ES-I3 (cell line): ENCODE results near the gene DEFB119.
"Not testable (repeated sequence)": the region's sequence is repeated elsewhere in the genome, so short reads cannot be mapped to it uniquely, and the experiment has no call there.

Source experiments
- H3K36me3 ChIP-seq: 2 replicates; pipeline ENCODE4 v1.6.1; 2013; ENCODE audit warnings: mild to moderate bottlenecking, low read length, control low read depth, moderate library complexity; ENCODE audit not compliant: insufficient read depth
- H3K4me1 ChIP-seq: 2 replicates; pipeline ENCODE4 v1.6.1; 2013; ENCODE audit warnings: mild to moderate bottlenecking, control low read depth, low read length; ENCODE audit not compliant: insufficient read depth
- H3K9ac ChIP-seq: 2 replicates; pipeline ENCODE4 v1.6.1; 2013; ENCODE audit warnings: low read depth, mild to moderate bottlenecking, low read length, moderate library complexity
- H3K9me3 ChIP-seq: 2 replicates; pipeline ENCODE4 v1.6.1; 2013; ENCODE audit warnings: mild to moderate bottlenecking, low read length, moderate library complexity; ENCODE audit not compliant: control insufficient read depth, insufficient read depth

DEFB119 gene, protein sequence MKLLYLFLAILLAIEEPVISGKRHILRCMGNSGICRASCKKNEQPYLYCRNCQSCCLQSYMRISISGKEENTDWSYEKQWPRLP

DNA sequence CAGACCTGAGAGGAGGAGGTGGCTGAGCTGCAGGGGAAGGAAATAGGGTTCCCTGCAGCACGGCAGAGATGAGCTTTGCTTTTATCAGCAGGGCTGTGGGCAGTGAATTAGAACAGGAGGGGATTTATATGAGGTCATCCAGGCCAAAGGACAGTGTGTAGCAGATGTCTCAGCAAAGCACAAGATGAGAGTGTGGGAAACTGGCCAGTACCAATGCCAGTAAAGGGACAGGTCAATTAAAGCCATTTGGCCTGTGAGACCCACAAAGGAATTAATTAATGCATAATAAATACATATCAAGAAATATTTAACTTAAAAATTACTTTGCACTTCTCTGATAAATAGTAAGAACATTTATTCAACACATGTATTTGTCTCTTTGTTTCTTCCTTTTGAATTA lies at the start of gene DEFB119:
Gene DEFB119 (minus strand): TSS at position 101 of the 400 bp plus-strand sequence. CDS start 107 bp downstream, outside the sequence.
- H3K4me1 ChIP-seq: no peaks in the 10 kb centered on the region
- H3K9ac ChIP-seq: no peak within 1 kb of the TSS
- no peaks in the 10 kb centered on the region for H3K36me3 ChIP-seq
- no peaks in the 10 kb centered on the region for H3K9me3 ChIP-seq

DNA sequence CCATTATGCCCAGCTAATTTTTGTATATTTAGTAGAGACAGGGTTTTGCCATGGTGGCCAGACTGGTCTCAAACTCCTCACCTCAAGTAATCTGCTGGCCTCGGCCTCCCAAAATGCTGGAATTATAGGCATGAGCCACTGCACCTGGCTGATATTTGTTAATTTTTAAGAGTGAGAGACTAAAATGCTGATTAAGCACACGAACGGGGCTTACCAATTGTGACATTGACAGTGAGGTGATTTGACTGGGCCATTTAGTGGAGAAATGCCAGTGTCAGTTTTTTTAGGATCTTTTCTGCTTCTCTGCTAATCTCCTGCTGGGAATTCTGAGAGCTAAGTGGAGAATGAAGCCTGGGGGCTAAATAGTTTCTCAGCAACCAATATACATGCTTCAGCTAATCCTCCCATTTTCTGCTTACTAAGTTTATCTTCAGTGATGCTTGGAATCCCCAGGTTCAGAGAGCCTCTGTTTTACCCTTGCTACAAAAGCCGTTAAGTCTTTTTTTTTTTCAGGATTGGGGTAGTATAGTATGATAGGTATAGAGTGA lies 40.3 kb upstream of the DEFB119 start:
- H3K9me3 ChIP-seq: no peaks in the 10 kb centered on the region
- H3K36me3 ChIP-seq: no peaks in the 10 kb centered on the region
- no peaks in the 10 kb centered on the region; the same call in 1 of the 2 replicates for H3K4me1 ChIP-seq
- H3K9ac ChIP-seq: no peak overlapping the region

DNA sequence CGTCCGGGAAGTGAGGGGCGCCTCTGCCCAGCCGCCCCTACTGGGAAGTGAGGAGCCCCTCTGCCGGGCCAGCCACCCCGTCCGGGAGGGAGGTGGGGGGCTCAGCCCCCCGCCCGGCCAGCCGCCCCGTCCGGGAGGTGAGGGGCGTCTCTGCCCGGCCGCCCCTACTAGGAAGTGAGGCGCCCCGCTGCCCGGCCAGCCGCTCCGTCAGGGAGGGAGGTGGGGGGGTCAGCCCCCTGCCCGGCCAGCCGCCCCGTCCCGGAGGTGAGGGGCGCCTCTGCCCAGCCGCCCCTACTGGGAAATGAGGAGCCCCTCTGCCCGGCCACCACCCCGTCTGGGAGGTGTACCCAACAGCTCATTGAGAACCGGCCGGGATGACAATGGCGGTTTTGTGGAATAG lies 37.2 kb upstream of the DEFB119 start:
- not testable (repeated sequence) for H3K9me3 ChIP-seq, H3K4me1 ChIP-seq, H3K36me3 ChIP-seq, H3K9ac ChIP-seq

DNA sequence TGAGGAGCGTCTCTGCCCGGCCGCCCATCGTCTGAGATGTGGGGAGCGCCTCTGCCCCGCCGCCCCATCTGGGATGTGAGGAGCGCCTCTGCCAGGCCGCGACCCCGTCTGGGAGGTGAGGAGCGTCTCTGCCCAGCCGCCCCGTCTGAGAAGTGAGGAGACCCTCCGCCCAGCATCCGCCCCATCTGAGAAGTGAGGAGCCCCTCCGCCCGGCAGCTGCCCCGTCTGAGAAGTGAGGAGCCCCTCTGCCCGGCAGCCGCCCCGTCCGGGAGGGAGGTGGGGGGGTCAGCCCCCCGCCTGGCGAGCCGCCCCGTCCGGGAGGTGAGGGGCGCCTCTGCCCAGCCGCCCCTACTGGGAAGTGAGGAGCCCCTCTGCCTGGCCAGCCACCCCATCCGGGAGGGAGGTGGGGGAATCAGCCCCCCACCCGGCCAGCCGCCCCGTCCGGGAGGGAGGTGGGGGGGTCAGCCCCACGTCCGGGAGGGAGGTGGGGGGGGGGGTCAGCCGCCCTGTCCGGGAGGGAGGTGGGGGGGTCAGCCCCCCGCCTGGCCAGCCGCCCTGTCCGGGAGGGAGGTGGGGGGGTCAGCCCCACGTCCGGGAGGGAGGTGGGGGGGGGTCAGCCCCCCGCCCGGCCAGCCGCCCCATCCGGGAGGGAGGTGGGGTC lies 36.6 kb upstream of the DEFB119 start:
- H3K9me3 ChIP-seq, H3K36me3 ChIP-seq, H3K9ac ChIP-seq, H3K4me1 ChIP-seq: not testable (repeated sequence)

DNA sequence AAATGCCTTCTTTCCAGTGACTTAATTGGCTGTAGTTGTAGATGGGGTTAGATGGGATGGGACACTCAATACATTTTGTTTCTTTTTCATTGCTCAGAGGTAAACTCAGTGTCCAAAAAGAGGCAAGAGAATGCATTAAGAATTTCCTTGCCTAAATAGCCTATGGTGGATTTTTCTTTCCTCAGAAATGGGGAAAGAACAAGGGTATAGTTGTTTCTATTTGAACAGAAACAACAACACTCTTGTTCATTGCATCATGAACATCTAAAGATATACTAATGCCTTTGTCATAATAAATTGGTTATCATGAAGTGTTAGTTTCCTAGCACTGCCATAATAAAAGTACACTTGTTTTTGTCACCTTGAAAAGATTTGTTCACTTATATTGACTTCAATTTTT lies 35.4 kb upstream of the DEFB119 start:
- no peaks in the 10 kb centered on the region for H3K4me1 ChIP-seq
- H3K9me3 ChIP-seq: no peaks in the 10 kb centered on the region
- H3K36me3 ChIP-seq: no peaks in the 10 kb centered on the region
- H3K9ac ChIP-seq: no peak overlapping the region

DNA sequence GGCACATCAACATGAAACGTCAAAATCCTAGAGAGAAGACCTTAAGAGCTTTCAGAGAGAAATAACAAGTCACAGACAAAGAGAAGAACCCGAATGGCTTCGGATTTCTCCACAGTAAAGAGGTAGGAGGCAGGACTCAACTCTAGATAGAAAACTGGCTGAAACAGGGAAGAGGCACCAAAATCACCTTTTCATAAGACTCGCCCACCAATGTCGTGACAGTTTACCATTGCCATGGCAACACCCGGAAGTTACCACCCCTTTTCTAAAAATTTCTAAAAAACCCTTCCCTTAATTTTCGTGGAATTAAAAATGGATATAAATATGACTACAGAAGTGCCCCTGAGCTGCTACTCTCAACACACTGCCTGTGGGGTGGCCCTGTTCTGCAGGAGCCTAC lies 27.9 kb upstream of the DEFB119 start:
- H3K9me3 ChIP-seq: no peaks in the 10 kb centered on the region
- no peak overlapping the region for H3K9ac ChIP-seq
- H3K4me1 ChIP-seq: no peaks in the 10 kb centered on the region

DNA sequence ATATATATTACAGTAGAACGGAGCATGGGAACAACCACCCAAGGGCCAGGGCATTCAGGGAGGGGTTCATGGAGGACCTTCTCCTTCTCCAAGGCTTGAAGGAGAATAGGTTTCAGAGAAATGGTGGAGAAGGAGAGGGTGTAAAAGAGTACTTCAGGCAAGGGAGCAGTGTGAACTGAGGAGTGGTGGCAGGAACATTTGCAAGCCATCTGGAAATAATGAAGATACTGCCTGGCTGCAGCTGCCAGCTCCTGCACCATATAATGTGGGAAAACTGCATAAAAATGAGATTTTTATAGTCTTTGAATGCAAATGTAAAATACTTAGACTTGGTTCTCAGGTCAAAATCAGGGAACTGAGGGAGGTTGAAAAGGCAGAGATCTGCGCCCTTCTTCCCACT lies 25.3 kb upstream of the DEFB119 start:
- Histone ChIP-seq H3K9ac (no peak overlapping the region), H3K4me1 (no peaks in the 10 kb centered on the region), H3K9me3 (no peaks in the 10 kb centered on the region), H3K36me3 (no peaks in the 10 kb centered on the region)

More for the DNA sequence above, 27.9 kb upstream of the DEFB119 start:
- H3K36me3 ChIP-seq: no peaks in the 10 kb centered on the region

DNA sequence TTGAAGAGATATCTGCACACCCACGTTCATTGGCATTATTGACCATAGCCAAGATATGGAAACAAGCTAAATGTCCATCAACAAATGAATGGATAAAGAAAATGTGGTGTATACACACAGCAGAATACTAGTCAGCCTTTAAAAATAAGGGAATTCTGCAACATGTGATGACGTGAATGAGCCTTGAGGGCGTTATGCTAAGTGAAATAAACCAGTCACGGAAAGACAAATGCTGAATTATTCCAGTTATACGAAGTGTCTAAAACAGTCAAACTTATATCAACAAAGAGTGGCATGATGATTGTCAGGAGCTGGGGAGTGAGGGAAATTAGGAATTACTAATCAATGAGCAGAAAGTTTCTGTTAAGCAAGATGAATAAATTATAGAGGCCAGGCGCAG lies 24.0 kb upstream of the DEFB119 start:
- Histone ChIP-seq H3K9ac (no peak overlapping the region), H3K4me1 (no peaks in the 10 kb centered on the region), H3K36me3 (no peaks in the 10 kb centered on the region), H3K9me3 (no peaks in the 10 kb centered on the region)

DNA sequence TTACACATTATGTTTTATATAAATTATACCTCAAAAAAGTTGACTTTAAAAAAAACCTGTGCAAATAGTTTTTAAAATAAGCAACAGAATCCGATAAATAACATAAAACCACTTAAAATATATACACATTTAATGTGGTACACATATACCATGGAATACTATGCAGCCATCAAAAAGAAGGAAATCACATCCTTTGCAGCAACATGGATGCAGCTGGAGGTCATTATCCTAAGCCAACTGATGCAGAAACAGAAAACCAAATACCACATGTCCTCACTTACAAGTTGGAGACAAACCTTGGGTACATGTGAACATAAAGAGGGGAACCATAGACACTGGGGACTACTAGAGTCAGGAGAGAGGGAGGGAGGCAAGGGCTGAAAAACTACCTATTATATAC lies 19.6 kb upstream of the DEFB119 start:
- Histone ChIP-seq H3K4me1 (no peaks in the 10 kb centered on the region), H3K36me3 (no peaks in the 10 kb centered on the region), H3K9me3 (no peaks in the 10 kb centered on the region), H3K9ac (no peak overlapping the region)

DNA sequence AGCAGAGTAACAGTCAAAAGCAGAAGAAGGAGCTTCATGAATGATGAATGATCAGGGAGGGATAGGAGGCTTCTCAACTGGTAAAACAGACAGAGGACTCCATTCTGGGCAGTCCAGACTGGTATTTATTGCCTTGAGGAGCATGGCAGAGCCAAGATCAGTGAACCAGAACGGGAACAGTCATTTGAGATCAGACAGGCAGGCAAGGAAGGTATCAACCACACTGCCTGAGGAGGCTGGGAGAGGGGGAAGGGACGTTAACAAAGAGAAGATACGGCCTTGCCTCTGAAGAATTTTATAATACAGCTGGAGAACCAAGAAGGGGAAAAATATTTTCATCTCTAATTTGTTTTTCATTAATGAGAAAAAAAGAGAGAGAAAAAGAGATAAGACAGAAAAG lies 15.7 kb upstream of the DEFB119 start, which contains the start of gene DEFB121:
Gene DEFB121 (minus strand): TSS at position 101 of the 400 bp plus-strand sequence. CDS start 63 bp downstream, at position 38.
- no peaks in the 10 kb centered on the region for H3K9me3 ChIP-seq

DNA sequence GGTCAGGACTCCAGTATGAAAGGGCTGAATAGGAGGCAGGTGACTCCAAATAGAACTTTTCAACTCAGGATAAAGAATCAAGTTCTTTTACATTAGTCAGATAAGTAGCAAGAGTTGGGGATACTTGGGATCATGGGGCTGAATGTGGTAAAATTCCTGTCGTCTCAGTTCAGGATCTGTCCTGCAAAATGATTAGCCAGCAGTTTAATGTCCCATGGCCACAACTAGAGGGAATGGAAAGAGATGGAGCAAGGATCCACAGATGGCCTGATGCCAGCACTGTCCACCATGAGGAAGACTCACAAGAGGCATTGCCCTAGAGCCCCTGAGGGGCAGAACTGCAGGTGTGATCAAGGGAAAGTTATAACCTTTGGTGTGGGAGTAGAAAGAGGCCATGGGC lies 13.5 kb upstream of the DEFB119 start:
- no peak overlapping the region for H3K9ac ChIP-seq
- H3K4me1 ChIP-seq: no peaks in the 10 kb centered on the region
- H3K36me3 ChIP-seq: no peaks in the 10 kb centered on the region
- H3K9me3 ChIP-seq: no peaks in the 10 kb centered on the region

More for the DNA sequence above, 15.7 kb upstream of the DEFB119 start, which contains the start of gene DEFB121:
- no peak within 1 kb of the TSS for H3K9ac ChIP-seq
- H3K4me1 ChIP-seq: no peaks in the 10 kb centered on the region
- no peaks in the 10 kb centered on the region for H3K36me3 ChIP-seq

DNA sequence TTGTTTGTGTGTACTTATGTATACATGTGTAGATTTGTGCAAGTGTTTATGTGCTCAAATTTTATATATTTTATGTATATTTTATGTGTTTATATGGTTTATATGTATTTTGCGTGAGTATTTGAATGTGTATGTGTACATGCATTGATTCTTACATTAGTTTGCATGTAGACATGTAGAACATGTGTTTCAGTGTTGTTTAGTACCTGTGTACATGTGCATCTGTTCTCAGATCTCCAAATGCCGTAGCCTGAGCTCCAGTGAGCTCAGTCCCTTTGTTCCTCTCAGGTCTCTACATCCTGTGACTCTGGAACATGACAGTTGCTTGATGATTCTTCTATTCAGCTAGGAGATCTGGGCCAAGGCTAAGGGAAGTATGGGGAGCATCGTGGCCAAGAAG lies 4.5 kb upstream of the DEFB119 start:
- Histone ChIP-seq H3K4me1 (no peaks in the 10 kb centered on the region), H3K9ac (no peak overlapping the region), H3K36me3 (no peaks in the 10 kb centered on the region), H3K9me3 (no peaks in the 10 kb centered on the region)

DNA sequence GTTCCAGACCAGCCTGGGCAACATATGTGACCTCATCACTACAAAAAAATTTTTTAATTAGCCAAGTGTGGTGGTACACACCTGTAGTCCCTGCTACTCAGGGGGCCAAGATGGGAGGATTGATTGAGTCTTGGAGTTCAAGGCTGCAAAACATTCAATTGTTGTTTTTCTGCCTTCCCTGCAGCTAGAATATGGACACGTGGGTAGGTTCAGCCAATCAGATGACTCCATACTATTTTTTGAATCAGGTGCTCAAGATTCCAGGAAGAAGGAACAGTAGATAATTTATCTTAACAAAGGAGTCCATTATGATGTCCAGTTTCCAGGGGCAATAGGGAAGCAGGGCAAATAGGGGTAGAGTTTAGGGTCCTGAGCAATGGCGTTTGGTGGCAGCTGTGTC lies 2.4 kb upstream of the DEFB119 start:
- no peaks in the 10 kb centered on the region for H3K4me1 ChIP-seq
- no peaks in the 10 kb centered on the region for H3K9me3 ChIP-seq
- no peaks in the 10 kb centered on the region for H3K36me3 ChIP-seq
- no peak overlapping the region for H3K9ac ChIP-seq

DNA sequence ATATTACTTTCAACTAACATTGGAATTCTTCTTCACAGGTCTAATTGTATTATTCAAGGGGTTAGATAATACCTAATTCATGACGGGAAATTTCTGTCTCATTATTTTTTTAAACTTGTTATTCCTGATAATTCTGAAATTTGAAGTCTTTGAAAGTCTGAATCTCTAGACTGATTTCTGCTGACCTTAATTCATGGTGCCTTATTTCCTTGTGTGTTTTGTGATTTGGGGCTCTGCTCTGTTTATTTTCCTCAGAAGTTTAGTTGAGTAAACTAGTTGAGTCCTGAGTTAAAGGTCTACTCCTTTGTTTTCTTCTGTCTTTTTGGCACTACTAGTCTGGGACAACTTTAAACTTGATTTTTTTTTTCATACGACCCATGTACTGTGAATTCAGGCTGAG lies 16.0 kb downstream of the DEFB119 start:
- no peaks in the 10 kb centered on the region for H3K4me1 ChIP-seq
- no peak overlapping the region for H3K9ac ChIP-seq
- H3K9me3 ChIP-seq: no peaks in the 10 kb centered on the region
- no peaks in the 10 kb centered on the region for H3K36me3 ChIP-seq

DNA sequence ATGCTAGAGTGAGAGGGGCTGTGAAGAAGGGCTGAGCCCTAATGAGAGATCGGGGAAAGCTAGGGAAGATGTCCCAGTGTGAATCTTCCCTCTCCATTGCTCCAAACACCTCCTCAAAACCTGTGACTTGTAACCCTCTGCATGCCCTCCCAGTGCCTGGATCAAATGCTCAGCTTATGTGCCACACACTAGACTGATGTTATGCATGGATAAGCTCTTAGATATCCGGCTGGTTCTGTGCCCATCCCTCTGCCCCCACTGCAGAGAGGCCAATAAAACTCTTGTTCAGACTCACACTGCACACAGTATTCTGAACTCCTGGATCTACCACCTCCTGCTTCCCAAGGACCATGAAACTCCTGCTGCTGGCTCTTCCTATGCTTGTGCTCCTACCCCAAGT lies 22.1 kb downstream of the DEFB119 start, which contains the start of gene DEFB118:
Gene DEFB118 (plus strand): TSS at position 301 of the 400 bp plus-strand sequence. CDS start 50 bp downstream, at position 351.
- H3K9ac ChIP-seq: no peak within 1 kb of the TSS
- H3K4me1 ChIP-seq: no peaks in the 10 kb centered on the region
- no peaks in the 10 kb centered on the region for H3K36me3 ChIP-seq
- no peaks in the 10 kb centered on the region for H3K9me3 ChIP-seq
